OCI-LY7 (cell line): ENCODE measurements around the gene IGFBP4. TPM values are rescaled to one million over a fixed set of nuclear protein-coding genes. Genes with fewer than 3 reads are reported as not detected.

Source experiments
- BruUV-seq: library from RNA; stranded (reverse); fragments of 400-500 nt; replicated peaks from 2 replicates; lab custom pipeline; 2021; lab: Mats Ljungman, UMichigan
- CTCF ChIA-PET: fragments of 300-600 bp; sonication (Branson Sonifier 250); formaldehyde crosslinking; loops from one replicate; lab custom pipeline; 2022; ENCODE audit warnings: antibody characterized with exemption; ENCODE audit not compliant: unreplicated experiment; lab: Charles Lee
- POLR2A ChIA-PET: fragments of 300-600 bp; sonication (Branson Sonifier 250); formaldehyde crosslinking; loops from one replicate; lab custom pipeline; 2022; ENCODE audit warnings: antibody characterized with exemption; lab: Charles Lee
- DNase-seq: peaks from one replicate; pipeline ENCODE4 v3.0.0-alpha.2; 2015; ENCODE audit warnings: low spot score
- H2AFZ ChIP-seq: fragments of 200-600 bp; sonication (generic), shearing (Covaris generic); 2 replicates; pipeline ENCODE4 v1.6.1; 2014; ENCODE audit warnings: mild to moderate bottlenecking, antibody characterized with exemption, low read length, moderate library complexity
- H3K27ac ChIP-seq: fragments of 200-600 bp; sonication (generic); 2 replicates; pipeline ENCODE4 v1.5.1; 2014; ENCODE audit warnings: mixed run types, low read depth, mild to moderate bottlenecking, moderate library complexity, low read length, inconsistent platforms; ENCODE audit not compliant: poor library complexity, severe bottlenecking
- H3K36me3 ChIP-seq: fragments of 200-600 bp; sonication (generic); 2 replicates; pipeline ENCODE4 v1.6.1; 2014; ENCODE audit warnings: mild to moderate bottlenecking, antibody characterized with exemption, low read length, moderate library complexity, mixed read lengths; ENCODE audit not compliant: insufficient read depth
- H3K4me1 ChIP-seq: fragments of 200-600 bp; sonication (generic); 2 replicates; pipeline ENCODE4 v1.5.1; 2014; ENCODE audit warnings: mild to moderate bottlenecking, low read length; ENCODE audit not compliant: insufficient read depth, poor library complexity, severe bottlenecking
- H3K4me2 ChIP-seq: fragments of 200-600 bp; sonication (generic); 2 replicates; pipeline ENCODE4 v1.6.1; 2014; ENCODE audit warnings: mild to moderate bottlenecking, low read length
- H3K4me3 ChIP-seq: fragments of 200-600 bp; sonication (generic); 2 replicates; pipeline ENCODE4 v1.5.1; 2014; ENCODE audit warnings: mild to moderate bottlenecking, low read depth, low read length; ENCODE audit not compliant: poor library complexity, severe bottlenecking
- H3K79me2 ChIP-seq: fragments of 200-600 bp; sonication (generic); 2 replicates; pipeline ENCODE4 v1.6.1; 2016; ENCODE audit warnings: low read depth, mild to moderate bottlenecking, low read length, moderate library complexity, mixed read lengths; ENCODE audit not compliant: insufficient read depth
- H3K9me2 ChIP-seq: fragments of 200-600 bp; sonication (generic); 2 replicates; pipeline ENCODE4 v1.6.1; 2016; ENCODE audit warnings: mild to moderate bottlenecking, low read length, mixed read lengths; ENCODE audit not compliant: insufficient read depth
- H3K9me3 ChIP-seq: fragments of 200-600 bp; sonication (generic); 2 replicates; pipeline ENCODE4 v1.6.1; 2014; ENCODE audit warnings: mild to moderate bottlenecking, mixed run types, low read length, mixed read lengths
- H4K20me1 ChIP-seq: fragments of 200-600 bp; sonication (generic); 2 replicates; pipeline ENCODE4 v1.6.1; 2014; ENCODE audit warnings: mild to moderate bottlenecking, antibody characterized with exemption, low read length, moderate library complexity, mixed read lengths; ENCODE audit not compliant: insufficient read depth
- EZH2phosphoT487 ChIP-seq: fragments of 200-600 bp; sonication (generic); IDR thresholded peaks from 2 replicates; pipeline ENCODE4 v1.6.1; 2018; ENCODE audit warnings: low read depth, borderline replicate concordance, mild to moderate bottlenecking, mixed run types, antibody characterized with exemption, low read length, moderate library complexity, mixed read lengths
- intact Hi-C: fragments of 100-400 bp; cut with micrococcal nuclease; formaldehyde crosslinking; loops from one replicate; pipeline ENCODE4 v1.10.0; 2022; ENCODE audit not compliant: unreplicated experiment
- total RNA-seq, 2 experiments: library from RNA; depleted of rRNA in 1 of 2; stranded (reverse); fragments of >200 nt in 1 of 2; shearing (Covaris generic) in 1 of 2; gene quantifications; 2 replicates each; pipeline ENCODE4 v1.2.3, GENCODE V29; 2014 to 2022
- TF ChIP-seq, protein P1 (sequence below): fragments of 200-600 bp; sonication (generic); conservative IDR thresholded peaks from 2 replicates; pipeline ENCODE4 v1.5.1; 2014; ENCODE audit warnings: mild to moderate bottlenecking, antibody characterized with exemption, low read length, moderate library complexity, mixed read lengths

IGFBP4 gene
- total RNA-seq, 2 experiments from 2014 or later, result not detected

DNA sequence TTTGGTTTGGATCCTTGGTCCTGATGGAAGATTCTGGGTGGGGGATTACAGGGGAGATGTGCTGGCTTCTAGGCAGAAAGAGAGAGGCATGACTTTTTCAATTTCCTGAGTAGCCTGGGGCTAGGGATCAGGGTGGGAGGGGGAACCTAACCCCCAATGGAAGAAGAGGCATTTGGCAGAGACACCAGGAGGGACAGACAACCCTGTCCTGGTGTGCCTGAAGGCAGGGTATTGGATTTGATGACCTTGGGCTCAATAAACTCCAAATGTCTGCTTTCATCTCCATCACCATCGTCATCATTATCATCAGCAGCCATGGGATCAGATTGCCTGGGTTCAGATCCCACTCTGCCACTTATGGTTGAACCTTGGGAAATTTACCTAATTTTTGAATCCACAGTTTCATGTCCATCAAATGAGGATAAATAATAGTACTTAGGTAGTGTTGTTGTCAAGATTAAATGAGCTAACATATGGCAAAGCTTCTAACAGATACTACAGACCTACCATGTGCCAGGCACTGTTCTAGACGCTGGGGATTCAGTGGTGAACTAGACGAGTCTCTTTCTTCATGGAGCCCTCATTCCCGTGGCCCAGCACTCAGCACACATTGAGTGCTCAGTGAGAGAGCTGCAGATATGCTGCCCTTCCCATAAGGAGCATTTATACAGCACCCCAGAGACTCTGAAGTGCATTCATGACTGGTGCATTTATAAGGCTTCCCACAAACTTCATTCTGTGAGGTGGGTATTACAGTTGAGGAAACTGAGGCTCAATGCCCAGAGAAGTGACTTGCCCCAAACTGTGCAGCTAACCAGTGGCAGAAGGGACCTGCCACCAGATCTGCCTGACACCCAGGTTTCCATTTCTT is 26.8 kb downstream of the IGFBP4 start:
- no peaks in the 10 kb centered on the region for H3K36me3 ChIP-seq
- H3K4me1 ChIP-seq, result no peaks in the 10 kb centered on the region
- no peaks in the 10 kb centered on the region for H3K9me2 ChIP-seq
- H2AFZ ChIP-seq, result no peak overlapping the region
- intact Hi-C loops, result no loop called here
- H3K79me2 ChIP-seq, result no peaks in the 10 kb centered on the region
- BruUV-seq, result no TSS peak
- H3K4me2 ChIP-seq, result no peak overlapping the region
- H4K20me1 ChIP-seq, result no peaks in the 10 kb centered on the region
- H3K4me3 ChIP-seq, result no peak overlapping the region
- CTCF ChIA-PET, result no interaction called here
- TF ChIP-seq EZH2phosphoT487, result no peak
- TF ChIP-seq, protein P1, sequence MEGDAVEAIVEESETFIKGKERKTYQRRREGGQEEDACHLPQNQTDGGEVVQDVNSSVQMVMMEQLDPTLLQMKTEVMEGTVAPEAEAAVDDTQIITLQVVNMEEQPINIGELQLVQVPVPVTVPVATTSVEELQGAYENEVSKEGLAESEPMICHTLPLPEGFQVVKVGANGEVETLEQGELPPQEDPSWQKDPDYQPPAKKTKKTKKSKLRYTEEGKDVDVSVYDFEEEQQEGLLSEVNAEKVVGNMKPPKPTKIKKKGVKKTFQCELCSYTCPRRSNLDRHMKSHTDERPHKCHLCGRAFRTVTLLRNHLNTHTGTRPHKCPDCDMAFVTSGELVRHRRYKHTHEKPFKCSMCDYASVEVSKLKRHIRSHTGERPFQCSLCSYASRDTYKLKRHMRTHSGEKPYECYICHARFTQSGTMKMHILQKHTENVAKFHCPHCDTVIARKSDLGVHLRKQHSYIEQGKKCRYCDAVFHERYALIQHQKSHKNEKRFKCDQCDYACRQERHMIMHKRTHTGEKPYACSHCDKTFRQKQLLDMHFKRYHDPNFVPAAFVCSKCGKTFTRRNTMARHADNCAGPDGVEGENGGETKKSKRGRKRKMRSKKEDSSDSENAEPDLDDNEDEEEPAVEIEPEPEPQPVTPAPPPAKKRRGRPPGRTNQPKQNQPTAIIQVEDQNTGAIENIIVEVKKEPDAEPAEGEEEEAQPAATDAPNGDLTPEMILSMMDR, result no peak
- no peaks in the 10 kb centered on the region for H3K9me3 ChIP-seq
- POLR2A ChIA-PET, result no interaction called here
- H3K27ac ChIP-seq, result no peak overlapping the region
- DNase-seq, result no peak

DNA sequence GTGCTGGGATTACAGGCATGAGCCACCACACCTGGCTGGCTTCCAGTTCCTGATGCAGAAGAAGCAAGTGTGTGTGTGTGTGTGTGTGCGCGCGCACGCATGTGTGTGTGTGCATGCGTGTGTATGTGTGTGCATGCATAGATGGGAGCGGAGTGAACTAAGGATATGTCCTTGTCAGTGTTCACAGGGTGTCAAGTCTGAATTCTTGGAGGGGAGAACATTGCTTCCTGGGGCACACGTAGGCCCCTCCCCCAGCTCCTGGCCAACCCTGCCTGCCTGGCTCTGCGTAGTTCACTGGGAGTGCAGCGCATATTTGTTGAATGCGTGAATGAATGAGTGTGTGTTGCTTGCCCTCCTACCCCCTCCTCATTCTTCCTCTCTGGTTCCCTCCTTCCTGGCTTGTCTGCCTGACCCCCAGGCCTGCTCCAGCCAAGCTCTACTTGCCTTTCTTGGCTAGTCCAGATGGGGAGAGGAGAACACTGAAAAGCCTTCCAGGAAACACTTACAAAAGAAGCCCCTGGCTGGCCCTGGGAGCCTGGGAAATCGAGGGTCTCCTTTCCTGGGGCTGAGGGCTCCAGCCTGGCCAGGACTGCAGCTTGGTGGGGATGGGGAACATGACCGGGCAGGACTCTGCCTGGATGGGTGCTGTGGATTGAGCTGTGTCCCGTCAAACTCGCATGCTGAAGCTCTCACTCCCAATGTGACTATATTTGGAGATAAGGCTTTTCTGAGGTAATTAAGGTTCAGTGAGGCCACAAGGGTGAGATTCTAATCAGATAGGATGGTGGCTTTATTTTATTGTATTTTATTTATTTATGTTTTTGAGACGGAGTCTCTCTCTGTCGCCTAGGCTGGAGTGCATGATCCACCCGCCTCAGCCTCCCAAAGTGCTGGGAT is 27.9 kb downstream of the IGFBP4 start:
- no peak overlapping the region for H3K4me2 ChIP-seq
- H3K9me3 ChIP-seq, result no peaks in the 10 kb centered on the region
- H3K27ac ChIP-seq, result no peak overlapping the region
- TF ChIP-seq EZH2phosphoT487, result no peak
- no peaks in the 10 kb centered on the region for H3K9me2 ChIP-seq
- H3K4me3 ChIP-seq, result no peak overlapping the region
- BruUV-seq, result no TSS peak
- POLR2A ChIA-PET, result no interaction called here
- CTCF ChIA-PET, result no interaction called here
- H3K36me3 ChIP-seq, result no peaks in the 10 kb centered on the region
- no peaks in the 10 kb centered on the region for H3K79me2 ChIP-seq
- no peak overlapping the region for H2AFZ ChIP-seq
- intact Hi-C loops, result no loop called here
- no peak for DNase-seq
- H4K20me1 ChIP-seq, result no peaks in the 10 kb centered on the region
- H3K4me1 ChIP-seq, result no peaks in the 10 kb centered on the region
